Frontal cortex (tissue), 4 donors: ENCODE results near the gene ARHGAP42. TPM values are rescaled to one million over a fixed set of nuclear protein-coding genes. Genes with fewer than 3 reads are reported as not detected.

Experiments used
- DNase-seq, 2 donors: peaks; one replicate each; pipeline ENCODE4 v3.0.0; 2012; ENCODE audit warnings: low spot score in 2 of 2
- FAIRE-seq: peaks from 2 replicates; lab custom pipeline; 2012; peaks lifted over from hg19 to GRCh38; lab: Jason Lieb, UNC
- total RNA-seq: library from RNA; depleted of rRNA; stranded (reverse); fragments of >200 nt; gene quantifications from one replicate; pipeline ENCODE4 v1.2.3, GENCODE V29; 2014
- donor health status: control.
- donor health status: control.
- donor health status: control.

ARHGAP42 gene
- total RNA-seq, 1 donor from 2014 or later: 7.3 TPM

DNA sequence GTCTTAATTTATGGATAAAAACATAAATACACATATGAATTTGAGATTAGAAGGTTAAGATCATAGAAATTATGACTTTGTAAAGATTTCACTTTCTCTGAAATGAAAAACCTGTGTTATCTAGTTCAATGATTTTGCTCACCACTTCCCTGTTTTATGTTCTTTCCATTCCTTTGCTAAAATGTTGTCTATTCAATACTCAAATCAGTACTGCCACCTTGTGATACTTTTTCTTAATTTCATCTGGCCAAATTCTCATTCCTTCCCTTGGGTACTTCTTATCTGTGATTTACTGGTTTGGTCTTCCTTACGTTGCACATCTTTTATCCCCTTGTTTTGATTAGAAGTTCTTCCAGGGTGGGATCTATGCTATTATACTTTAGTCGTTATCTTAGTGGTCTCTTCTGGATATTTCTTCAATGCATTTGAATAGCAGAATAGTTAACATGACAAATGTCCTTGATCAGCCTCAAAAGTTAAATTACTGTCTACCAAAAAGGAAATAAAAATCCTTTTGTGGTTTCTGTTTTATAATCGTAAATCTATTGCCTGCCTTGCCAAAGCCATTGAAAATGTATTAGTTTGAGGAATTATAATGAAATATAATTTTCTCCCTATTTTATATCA, 245.5 kb downstream of the ARHGAP42 start:
- FAIRE-seq (no peak), DNase-seq (peak in 1 of 2 donors; percentile 8)

DNA sequence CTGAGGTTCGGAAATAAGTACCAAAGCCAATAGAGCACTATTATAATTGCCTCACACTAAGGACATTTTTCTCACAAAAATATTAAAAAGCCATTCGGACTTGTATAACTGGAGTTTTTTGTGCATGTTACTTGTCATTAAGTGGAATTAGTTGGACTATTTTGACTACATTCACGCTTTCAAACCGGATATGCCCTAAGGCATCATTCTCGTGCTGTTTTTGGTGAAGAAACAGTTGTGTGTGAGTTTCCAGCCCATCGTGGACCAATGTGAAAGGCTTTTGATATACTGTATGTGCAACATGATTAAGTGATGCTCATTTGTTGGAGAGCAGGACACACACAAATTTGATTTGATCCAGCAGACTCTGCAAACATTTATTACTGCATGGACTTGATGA, 249.7 kb downstream of the ARHGAP42 start:
- DNase-seq (no peak), FAIRE-seq (no peak)

DNA sequence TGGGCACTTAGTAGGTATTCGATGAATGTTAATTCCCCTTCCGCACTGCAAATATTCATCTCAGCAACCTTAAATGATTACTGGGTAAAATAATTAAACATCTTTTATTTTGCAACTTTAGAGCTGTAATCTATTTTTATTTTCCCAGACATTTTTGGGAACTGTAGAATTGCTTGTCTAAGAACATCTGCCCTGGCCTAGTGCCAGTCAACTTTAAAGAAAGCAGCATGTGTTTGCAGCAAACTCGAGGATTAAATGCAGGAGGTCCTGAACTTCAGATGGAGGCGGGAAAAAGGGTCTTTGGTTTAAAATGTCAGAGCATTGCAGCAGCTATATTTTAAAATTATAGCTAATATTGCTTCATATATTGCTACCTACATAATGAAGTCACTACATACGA, 252.5 kb downstream of the ARHGAP42 start:
- FAIRE-seq: no peak

DNA sequence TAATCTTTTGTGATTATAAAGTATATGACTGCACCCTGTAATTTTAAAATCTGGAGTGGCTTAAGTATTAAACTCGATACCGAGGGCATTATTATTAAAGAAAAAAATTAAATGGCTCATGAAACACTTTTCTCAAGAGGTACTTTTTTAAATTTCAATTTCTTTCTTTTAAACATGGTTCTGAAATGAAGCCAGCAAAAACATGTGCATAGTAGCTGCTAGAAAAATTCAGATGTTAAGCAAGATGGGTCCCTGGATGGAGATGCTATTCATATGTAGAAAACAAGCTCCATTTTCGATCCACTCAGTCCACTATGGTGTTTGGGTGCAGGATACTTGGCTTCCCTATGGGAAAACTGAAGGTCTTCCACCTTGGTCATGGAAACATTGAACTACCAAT, 253.0 kb downstream of the ARHGAP42 start:
- DNase-seq (no peak), FAIRE-seq (no peak)

More for the DNA sequence above, 252.5 kb downstream of the ARHGAP42 start:
- no peak for DNase-seq

DNA sequence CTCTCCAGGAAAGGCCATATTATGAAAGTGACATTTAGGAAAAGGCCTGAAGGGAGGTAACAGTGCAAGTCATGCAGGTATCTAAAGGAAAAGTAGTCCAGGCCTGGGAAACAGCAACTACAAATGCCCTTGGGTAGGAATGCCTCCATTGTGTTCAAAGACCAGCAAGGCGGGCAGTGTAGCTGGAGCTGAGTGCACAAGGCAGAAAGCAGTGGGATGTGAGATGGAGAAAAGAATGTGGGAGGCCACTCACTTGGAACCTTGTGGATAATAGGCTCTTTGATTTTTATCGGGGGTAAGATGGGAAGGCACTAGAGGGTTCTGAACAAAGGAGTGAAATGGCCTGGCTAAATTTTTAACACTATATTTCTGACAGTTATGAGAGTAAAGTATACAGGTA, 253.9 kb downstream of the ARHGAP42 start:
- no peak for DNase-seq
- no peak for FAIRE-seq

DNA sequence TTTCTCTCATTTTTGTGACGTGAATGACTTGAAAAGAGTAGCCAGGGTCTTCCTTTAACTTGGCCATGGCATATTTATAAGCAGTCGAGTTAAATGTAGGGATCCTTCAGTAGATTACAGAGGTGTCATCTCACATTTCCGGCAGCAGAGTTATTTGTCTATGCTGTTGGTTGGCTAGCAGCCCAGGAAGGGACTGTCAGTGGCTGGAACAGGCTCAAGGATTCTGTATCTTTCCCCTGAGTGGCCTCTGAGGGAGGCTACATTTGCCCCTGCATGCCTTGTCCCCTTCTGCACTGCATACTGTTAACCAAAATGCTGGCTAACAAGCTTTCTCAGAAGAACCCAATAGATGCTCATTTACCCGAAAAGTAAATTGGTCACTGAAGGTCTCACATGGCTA, 254.9 kb downstream of the ARHGAP42 start:
- FAIRE-seq (no peak), DNase-seq (no peak)

DNA sequence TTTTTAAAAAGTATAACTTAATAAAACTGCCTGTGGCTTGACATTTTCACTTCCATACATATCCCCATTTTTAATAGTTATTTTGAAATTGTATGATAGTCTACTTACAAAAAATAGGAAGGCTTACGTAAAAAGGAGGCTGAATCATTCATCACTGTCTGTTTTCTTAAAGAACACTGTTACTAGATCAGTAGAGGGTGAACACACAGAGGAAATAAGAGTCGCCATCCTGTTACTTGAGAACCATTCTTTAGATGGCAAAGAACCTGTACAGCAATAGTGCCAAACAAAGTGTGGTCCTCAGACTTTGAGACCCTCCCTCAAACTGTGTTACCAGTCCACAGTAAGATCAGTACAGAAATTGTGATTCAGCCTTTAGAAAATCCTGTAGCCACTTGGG, 261.8 kb downstream of the ARHGAP42 start:
- DNase-seq: no peak

DNA sequence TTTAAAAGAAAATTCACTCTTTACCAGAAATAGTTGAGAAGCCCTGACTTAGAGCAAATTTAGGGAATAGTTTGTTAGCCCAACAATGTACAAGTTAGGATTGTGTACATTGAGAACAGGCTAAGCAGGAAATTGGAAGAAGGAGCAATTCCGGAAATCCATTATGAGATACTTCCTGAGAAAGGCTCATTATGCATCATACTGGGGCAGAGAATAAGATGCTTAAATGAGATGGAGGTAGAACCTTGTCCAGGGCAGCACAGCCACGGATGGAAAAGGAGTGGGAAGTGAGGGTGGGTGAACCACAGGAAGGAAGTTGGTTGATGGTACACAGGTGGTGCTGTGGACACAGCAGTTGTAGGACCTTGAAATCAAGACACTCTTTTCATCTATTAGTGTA, 262.4 kb downstream of the ARHGAP42 start:
- FAIRE-seq (no peak), DNase-seq (no peak)

More for the DNA sequence above, 261.8 kb downstream of the ARHGAP42 start:
- FAIRE-seq: no peak

DNA sequence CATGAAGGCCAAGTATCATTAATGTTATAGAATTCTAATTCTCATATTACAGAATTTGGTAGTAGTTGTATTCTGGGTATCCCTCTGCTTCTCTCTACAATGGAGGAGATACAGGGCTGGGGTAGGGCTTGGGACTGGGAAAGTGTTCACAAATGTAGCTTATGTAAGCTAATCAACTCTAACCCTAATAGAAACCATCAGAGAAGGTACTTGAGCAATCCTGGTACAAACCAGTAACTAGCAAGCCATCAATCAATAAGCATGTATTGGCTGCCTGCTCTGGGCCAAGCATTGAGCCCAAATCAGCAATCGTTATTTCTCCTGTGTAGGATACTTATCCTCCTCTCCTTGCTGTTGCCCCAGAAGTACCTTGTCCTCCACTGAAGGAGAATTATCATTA, 268.2 kb downstream of the ARHGAP42 start:
- FAIRE-seq: no peak
- no peak for DNase-seq

DNA sequence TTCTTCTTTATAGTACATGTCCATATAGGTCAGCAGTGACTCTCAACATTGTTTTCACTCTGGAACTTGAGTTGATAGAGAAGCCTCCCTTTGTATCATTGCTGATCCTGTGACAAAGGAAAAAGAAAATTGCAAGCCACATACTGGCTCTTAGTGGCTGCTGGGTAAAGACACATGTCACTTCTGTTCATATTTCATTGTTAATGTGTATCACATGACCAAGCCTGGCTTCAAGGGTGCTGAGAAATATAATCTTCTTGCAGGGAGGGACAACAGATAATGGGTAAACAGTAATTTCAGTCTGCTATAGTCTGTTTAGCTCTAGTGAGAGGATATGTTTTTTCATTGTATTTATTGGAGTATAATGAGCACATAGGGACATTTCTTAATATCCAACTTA, 269.3 kb downstream of the ARHGAP42 start:
- no peak for DNase-seq
- no peak for FAIRE-seq

DNA sequence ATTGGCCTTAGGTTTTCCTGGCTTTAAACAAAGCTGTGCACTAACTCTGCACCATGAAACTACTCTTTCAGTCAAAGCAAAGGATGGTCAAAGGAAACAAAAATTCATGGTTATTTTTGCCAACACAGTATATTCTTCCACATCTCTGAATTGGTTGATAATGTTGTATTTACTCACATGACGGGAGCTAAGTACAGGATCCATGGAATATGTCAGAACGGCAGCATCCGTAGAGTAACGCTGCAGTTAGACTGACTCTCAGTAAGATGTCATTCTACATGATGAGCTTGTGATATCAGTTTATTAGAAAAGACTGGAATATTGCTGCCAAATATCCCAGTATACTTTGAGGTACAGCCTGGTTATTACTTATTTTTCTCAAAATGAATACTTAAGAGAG, 270.4 kb downstream of the ARHGAP42 start:
- FAIRE-seq (no peak), DNase-seq (no peak)

DNA sequence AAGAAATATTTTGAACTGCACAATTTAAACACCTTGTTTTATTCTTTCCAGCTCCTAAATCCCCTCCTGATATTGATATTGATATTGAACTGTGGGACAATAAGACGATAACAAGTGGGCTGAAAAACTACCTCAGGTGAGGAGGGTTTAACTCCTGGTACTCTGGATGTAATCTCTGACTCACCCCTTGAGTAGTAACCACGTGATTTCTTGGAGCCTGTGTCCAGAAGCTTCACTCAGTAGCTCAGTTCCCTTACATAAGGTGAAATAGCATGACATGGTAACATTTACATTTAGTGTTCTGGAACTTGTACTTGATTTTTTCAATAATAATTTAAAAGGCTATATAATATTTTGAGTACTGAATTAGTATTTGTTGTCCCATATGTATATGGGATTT, 274.5 kb downstream of the ARHGAP42 start:
- FAIRE-seq: no peak

DNA sequence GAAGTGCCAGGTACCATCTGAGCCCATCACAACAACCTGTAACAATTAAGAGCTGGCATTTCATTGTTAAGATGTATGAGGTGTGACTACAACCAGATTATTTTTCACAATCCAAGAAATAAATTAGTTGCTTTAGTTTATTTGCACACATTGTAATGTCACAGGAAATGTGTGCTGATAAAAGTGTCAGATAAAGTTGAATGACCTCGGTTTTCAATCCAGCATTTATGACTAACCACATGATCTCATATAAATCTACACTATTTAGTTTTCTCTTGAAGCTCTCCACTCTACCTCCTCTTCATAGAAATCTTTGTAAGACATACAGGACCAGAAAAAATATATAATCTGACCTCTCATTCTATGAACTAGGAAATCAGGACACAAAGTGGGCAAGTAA, 276.3 kb downstream of the ARHGAP42 start:
- FAIRE-seq (no peak), DNase-seq (no peak)

More for the DNA sequence above, 274.5 kb downstream of the ARHGAP42 start:
- no peak for DNase-seq

DNA sequence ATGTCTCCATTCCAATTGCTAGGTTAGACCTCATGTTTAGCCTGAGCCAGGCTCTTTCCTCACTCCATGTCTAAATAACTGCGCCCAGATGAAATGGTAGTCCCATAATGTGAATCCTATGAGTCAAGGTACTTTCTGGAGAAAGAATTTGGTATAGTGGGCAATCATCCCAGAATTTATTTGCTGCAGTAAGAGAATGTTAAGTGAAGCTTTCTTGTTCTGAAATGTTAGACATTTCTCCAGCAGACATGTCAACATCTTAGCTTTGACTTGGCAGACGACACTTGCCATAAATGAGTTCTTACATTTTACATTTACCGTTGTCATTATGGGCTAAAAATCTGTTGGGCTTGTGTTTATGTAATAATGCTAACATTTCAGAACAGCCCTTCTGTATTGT, 277.3 kb downstream of the ARHGAP42 start:
- FAIRE-seq: no peak
- DNase-seq: no peak

DNA sequence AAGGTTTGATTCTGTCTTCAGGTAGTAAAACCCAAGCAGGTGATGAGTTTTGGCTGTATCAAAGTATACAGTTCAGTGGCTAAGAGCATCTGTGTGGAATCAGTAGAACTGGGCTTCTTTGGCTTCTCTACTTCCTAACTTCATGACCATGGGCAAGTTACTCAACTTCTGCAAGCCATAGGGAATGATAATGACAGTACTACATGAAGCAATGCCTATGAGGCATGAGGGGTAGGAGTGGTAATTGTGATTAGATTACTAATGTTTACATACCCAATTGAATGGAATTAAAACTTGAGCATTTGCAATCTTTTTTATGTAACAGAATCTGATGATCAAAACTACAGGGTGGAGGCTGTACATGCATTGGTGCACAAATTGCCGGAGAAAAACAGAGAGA, 278.3 kb downstream of the ARHGAP42 start:
- FAIRE-seq (no peak), DNase-seq (no peak)

DNA sequence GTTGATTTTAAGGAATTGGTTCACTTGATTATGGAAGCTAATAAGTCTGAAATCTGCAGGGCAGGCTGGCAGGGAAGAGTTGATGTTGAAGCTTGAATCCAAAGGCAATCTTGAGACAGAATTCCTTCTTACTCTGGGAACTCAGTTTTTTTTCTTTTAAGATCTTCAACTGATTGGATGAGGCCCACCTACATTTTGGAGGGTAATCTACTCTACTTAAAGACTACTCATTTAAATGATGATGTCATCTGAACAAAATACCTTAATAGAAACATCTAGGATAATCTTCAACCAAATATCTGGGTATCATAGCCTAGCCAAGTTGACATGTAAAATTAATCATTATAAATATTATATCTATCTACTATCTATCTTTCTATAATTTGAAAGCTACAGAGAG, 279.3 kb downstream of the ARHGAP42 start:
- DNase-seq (no peak), FAIRE-seq (no peak)

DNA sequence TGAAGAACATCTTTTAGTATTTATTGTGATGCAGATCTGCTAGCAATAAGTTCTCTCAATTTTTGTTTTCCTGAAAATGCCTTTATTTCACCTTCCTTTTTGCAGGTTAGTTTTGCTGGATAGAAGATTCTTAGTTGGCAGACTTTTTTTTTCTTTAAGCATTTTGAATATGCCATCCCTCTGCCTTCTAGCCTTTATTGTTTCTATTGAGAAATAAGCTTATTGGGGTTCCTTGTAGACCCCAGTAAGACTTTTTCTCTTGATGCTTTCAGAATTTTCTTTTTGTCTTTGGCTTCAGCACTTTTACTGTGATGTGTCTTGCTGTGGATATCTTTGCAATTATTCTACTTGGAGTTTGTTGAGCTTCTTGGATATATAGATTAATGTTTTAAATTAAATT, 281.9 kb downstream of the ARHGAP42 start:
- FAIRE-seq (no peak), DNase-seq (no peak)

DNA sequence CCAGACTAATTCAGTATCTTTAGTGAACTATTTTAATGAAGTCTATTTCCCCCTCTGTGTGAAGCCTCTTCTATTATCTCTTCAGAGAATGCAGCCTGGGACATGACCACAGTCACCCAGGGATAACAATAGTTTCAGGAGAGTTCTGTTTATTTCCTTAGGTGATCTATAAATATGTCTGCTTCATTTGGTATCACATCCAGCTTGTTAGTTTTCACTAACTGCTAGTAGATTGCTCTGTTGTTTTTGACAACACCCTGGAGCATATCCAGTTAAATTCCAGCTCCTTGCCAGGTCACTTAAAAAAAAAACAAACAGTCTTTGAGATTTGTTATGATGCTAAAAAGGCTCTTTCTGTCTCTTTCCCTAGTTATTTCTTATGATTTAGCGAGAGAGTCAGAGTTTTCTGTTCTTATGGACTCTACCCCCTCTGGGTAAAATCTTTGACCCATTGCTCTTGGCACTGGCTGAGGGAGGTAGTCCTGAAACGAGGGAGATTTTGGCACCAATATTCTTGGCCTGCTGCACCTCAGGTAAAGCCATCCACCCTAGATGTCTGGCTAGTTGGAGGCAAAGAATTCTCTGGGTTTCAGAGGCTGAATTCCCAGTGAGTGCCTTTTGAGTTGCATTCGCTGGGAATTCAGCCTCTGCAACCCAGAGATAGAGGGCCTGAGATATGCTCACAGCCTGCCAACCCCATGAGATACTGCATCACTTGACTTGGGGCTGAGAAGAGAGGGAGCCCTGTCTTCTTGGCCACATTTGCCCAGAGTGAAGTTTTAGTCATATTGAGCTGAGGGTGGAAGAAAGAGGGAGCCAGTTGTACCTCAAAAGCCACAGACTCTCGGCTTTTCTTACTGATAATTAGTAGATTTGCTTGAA, 283.4 kb downstream of the ARHGAP42 start:
- DNase-seq (no peak), FAIRE-seq (no peak)

DNA sequence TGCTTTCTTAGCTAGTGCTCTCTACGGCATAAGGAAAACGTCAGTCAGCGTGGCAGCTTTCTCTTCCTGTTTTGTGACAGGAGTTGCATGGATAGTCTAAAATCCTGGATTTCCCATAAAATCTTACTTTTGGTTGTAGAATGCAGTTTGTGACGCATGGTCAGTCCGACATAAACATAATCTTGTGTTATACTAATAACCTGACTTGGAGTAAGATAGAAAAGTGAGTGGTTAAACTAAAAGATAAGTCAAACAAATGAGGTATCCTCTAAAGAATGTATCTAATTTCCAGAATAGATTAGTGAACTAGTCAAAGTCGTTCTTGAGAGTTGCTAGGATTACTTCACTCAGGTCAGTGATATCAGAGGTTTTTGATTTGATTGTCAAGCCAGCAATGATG, 285.0 kb downstream of the ARHGAP42 start:
- no peak for DNase-seq
- no peak for FAIRE-seq

DNA sequence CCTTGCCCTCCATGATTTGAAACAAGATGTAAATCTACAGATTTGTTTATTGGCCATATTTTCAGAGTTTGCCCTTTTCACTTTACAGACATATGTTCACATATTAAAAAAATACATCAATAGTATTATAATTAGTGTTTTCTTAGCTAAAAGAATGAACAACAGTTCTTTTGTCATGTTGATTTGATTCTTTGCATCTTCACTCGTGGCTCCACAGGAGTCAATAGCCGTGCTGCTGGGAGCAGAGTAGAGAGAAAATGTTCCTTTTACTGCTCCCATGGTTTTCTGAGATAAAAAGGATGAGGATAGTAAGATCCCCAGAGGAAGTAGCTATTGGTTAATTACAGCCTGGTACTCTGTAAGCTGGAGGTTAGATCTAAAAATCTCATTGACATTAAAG, 291.4 kb downstream of the ARHGAP42 start:
- FAIRE-seq (no peak), DNase-seq (no peak)

DNA sequence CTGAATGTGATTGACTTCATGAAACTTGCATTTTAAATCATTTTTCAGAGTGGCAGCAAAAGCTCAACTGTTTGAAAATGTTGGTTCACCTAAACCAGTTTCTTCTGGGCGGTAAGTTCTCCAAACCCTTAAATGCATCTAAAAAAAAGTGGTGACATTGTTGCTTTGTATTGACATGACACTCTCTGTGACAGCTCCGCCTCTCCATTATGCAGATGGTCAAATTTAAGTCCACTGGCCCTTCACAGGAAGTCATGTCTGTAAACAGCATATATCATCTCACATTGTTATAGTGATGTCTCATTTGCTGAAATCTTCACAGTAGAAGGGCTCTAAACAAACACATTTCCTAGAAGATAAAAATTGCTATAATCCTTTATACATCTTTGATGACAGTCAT, 291.9 kb downstream of the ARHGAP42 start:
- FAIRE-seq (no peak), DNase-seq (no peak)

DNA sequence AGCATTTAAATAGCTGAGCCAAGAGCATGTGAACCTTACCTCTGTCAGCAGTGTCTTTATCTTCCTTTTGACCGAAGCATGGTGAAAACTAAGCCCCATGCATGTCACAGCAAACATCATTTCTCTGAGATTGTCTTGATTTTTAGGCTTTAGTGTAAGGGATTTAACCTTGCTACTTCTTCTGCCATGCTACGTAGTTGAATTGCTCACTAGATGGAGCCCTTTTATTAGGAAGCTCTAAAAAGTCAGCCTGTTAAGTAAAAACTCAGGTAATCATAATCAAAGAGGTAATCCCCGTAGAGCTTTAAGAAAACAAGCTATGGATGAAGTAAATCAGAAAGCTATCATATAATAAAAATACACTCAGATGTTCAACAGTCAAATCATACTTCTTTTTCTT, 293.1 kb downstream of the ARHGAP42 start:
- no peak for FAIRE-seq
- no peak for DNase-seq
